Neural progenitor cell (in vitro differentiated cells): ENCODE data around the gene PAPPA2. TPM values are rescaled to one million over a fixed set of nuclear protein-coding genes. Genes with fewer than 3 reads are reported as not detected.

Experiments used
- DNase-seq: peaks from one replicate; pipeline ENCODE4 v3.0.0-alpha.2; 2016; ENCODE audit warnings: low spot score
- H2AFZ ChIP-seq: fragments of 200-600 bp; sonication (generic); replicated peaks from 2 replicates; pipeline ENCODE4 v1.6.1; 2016; ENCODE audit warnings: antibody characterized with exemption
- H3F3A ChIP-seq: fragments of 200-600 bp; sonication (generic); 2 replicates; pipeline ENCODE4 v1.6.1; 2016; ENCODE audit warnings: antibody characterized with exemption, low read depth
- H3K27ac ChIP-seq: fragments of 200-600 bp; sonication (generic); 2 replicates; pipeline ENCODE4 v1.5.1; 2016; ENCODE audit warnings: mild to moderate bottlenecking
- H3K27me3 ChIP-seq: fragments of 200-600 bp; sonication (generic); 2 replicates; pipeline ENCODE4 v1.6.1; 2016; ENCODE audit warnings: mild to moderate bottlenecking, moderate library complexity
- H3K36me3 ChIP-seq: fragments of 200-600 bp; sonication (generic); 2 replicates; pipeline ENCODE4 v1.5.1; 2016
- H3K4me1 ChIP-seq: fragments of 200-600 bp; sonication (generic); 2 replicates; pipeline ENCODE4 v1.6.1; 2016; ENCODE audit warnings: mixed run types
- H3K4me2 ChIP-seq: fragments of 200-600 bp; sonication (generic); 2 replicates; pipeline ENCODE4 v1.6.1; 2016
- H3K4me3 ChIP-seq: fragments of 200-600 bp; sonication (generic); 2 replicates; pipeline ENCODE4 v1.5.1; 2016
- H3K79me2 ChIP-seq: fragments of 200-600 bp; sonication (generic); 2 replicates; pipeline ENCODE4 v1.6.1; 2016; ENCODE audit warnings: low read depth
- H3K9ac ChIP-seq: fragments of 200-600 bp; sonication (generic); 2 replicates; pipeline ENCODE4 v1.6.1; 2016
- H3K9me3 ChIP-seq: fragments of 200-600 bp; sonication (generic); 2 replicates; pipeline ENCODE4 v1.5.1; 2016; ENCODE audit warnings: low read depth
- H4K20me1 ChIP-seq: fragments of 200-600 bp; sonication (generic); 2 replicates; pipeline ENCODE4 v1.6.1; 2016; ENCODE audit warnings: low read depth
- H3K27ac Mint-ChIP-seq: 3 replicates; pipeline ENCODE4 v1.8.0; 2021; ENCODE audit warnings: mixed read lengths
- H3K27me3 Mint-ChIP-seq: 2 replicates; pipeline ENCODE4 v1.8.0; 2022; ENCODE audit warnings: low read depth, mild to moderate bottlenecking, inconsistent platforms, moderate library complexity, mixed read lengths; ENCODE audit not compliant: insufficient read depth
- H3K36me3 Mint-ChIP-seq: 3 replicates; pipeline ENCODE4 v1.8.0; 2021; ENCODE audit warnings: mixed read lengths
- H3K4me1 Mint-ChIP-seq: 3 replicates; pipeline ENCODE4 v1.8.0; 2021; ENCODE audit warnings: mixed read lengths
- H3K4me3 Mint-ChIP-seq: 3 replicates; pipeline ENCODE4 v1.8.0; 2021; ENCODE audit warnings: mild to moderate bottlenecking, moderate library complexity, mixed read lengths
- H3K9me3 Mint-ChIP-seq: 3 replicates; pipeline ENCODE4 v1.8.0; 2020; ENCODE audit warnings: mixed read lengths
- CTCF ChIP-seq: fragments of 200-600 bp; sonication (generic); IDR thresholded peaks from 2 replicates; pipeline ENCODE4 v1.5.1; 2017; ENCODE audit warnings: antibody characterized with exemption, mild to moderate bottlenecking
- EZH2 ChIP-seq: fragments of 200-600 bp; sonication (generic); IDR thresholded peaks from 2 replicates; pipeline ENCODE4 v1.6.1; 2017; ENCODE audit warnings: antibody characterized with exemption, mild to moderate bottlenecking, moderate library complexity
- EZH2phosphoT487 ChIP-seq: fragments of 200-600 bp; sonication (generic); IDR thresholded peaks from 2 replicates; pipeline ENCODE4 v1.6.1; 2017; ENCODE audit warnings: antibody characterized with exemption
- total RNA-seq: library from RNA; depleted of rRNA; stranded (reverse); fragments of >200 nt; gene quantifications from 2 replicates; pipeline ENCODE4 v1.2.3, GENCODE V29; 2015; ENCODE audit warnings: low replicate concordance

PAPPA2 gene
- total RNA-seq, 1 donor from 2014 or later = 0.17 TPM

- Mint-ChIP-seq H3K36me3 (no peaks in the 10 kb centered on the region), H3K4me3 (no peak overlapping the region), H3K4me1 (peaks cover 2% of the 10 kb centered on the region), H3K27me3 (no peaks in the 10 kb centered on the region), H3K27ac (no peak overlapping the region), H3K9me3 (no peaks in the 10 kb centered on the region)
- Histone ChIP-seq H4K20me1 (no peaks in the 10 kb centered on the region), H3K36me3 (no peaks in the 10 kb centered on the region), H3K27ac (no peak overlapping the region), H3F3A (no peaks in the 10 kb centered on the region), H2AFZ (no peak overlapping the region), H3K4me1 (no peaks in the 10 kb centered on the region), H3K4me3 (no peak overlapping the region), H3K27me3 (no peaks in the 10 kb centered on the region), H3K79me2 (no peaks in the 10 kb centered on the region), H3K9me3 (no peaks in the 10 kb centered on the region), H3K4me2 (no peak overlapping the region), H3K9ac (no peak overlapping the region)
- TF ChIP-seq CTCF = no peak
- TF ChIP-seq EZH2phosphoT487 = no peak
- TF ChIP-seq EZH2 = no peak
- no peak for DNase-seq
These were observed 312.4 kb downstream of the PAPPA2 start for GRCh38 chr1:176775378-176775777.

DNA sequence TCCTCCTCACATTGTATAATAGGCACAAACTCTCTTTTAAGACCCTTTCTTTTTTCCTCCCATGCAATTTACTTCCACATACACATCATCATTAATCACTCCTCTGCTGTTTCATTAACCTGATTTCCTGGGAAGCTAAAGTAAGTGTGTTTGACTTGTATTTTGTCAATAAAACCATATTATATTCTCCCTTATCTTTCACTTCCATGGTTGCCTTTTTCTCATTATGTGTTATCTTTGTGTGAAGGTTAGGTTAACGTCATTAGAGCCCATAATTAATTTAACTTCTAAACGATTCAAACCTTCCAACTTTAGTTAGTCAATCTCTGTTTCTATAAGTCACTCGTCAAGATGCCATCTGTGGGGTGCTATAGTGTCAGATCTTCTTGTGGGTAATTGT is 313.0 kb downstream of the PAPPA2 start:
- Histone ChIP-seq H3K4me3 (no peak overlapping the region), H3K36me3 (no peaks in the 10 kb centered on the region), H2AFZ (no peak overlapping the region), H3K79me2 (no peaks in the 10 kb centered on the region), H4K20me1 (no peaks in the 10 kb centered on the region), H3K27me3 (no peaks in the 10 kb centered on the region), H3K4me2 (no peak overlapping the region), H3K9ac (no peak overlapping the region), H3K4me1 (no peaks in the 10 kb centered on the region), H3K27ac (no peak overlapping the region), H3F3A (no peaks in the 10 kb centered on the region), H3K9me3 (no peaks in the 10 kb centered on the region)
- Mint-ChIP-seq H3K4me3 (no peak overlapping the region), H3K4me1 (peaks cover 2% of the 10 kb centered on the region), H3K36me3 (no peaks in the 10 kb centered on the region), H3K27me3 (no peaks in the 10 kb centered on the region), H3K27ac (no peak overlapping the region), H3K9me3 (no peaks in the 10 kb centered on the region)
- DNase-seq = no peak
- TF ChIP-seq CTCF (no peak), EZH2 (no peak), EZH2phosphoT487 (no peak)

DNA sequence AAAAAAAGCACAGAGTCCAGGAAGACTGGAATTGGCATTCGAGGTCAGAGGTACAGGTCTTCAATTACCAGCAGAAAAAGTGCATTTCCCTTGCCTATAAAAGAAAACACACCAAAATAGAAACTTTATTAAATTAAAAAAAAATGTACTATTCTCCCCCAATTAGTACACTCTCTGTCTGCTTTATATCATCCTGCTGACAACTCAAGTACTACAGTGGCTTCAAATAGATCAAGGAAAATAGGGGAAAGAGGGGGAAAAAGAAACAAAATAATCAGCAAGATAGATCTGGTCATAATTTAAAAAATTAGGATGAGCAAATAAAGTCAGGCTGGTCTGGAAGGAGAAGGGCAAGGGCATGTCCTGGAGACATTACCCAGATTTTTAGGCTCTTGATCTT is 315.1 kb downstream of the PAPPA2 start:
- no peak overlapping the region for H3K4me3 Mint-ChIP-seq

More for the DNA sequence above, 315.1 kb downstream of the PAPPA2 start:
- TF ChIP-seq EZH2 = no peak
- no peak for TF ChIP-seq EZH2phosphoT487
- TF ChIP-seq CTCF = no peak
- Histone ChIP-seq H3K4me3 (no peak overlapping the region), H3K27me3 (no peaks in the 10 kb centered on the region), H3F3A (no peaks in the 10 kb centered on the region), H3K36me3 (no peaks in the 10 kb centered on the region), H3K79me2 (no peaks in the 10 kb centered on the region), H3K9me3 (no peaks in the 10 kb centered on the region), H3K27ac (no peak overlapping the region), H3K9ac (no peak overlapping the region), H4K20me1 (no peaks in the 10 kb centered on the region), H2AFZ (no peak overlapping the region), H3K4me1 (no peaks in the 10 kb centered on the region), H3K4me2 (no peak overlapping the region)
- H3K4me1 Mint-ChIP-seq = peaks cover 2% of the 10 kb centered on the region
- no peaks in the 10 kb centered on the region for H3K27me3 Mint-ChIP-seq
- H3K36me3 Mint-ChIP-seq = no peaks in the 10 kb centered on the region
- no peak overlapping the region for H3K27ac Mint-ChIP-seq
- H3K9me3 Mint-ChIP-seq = no peaks in the 10 kb centered on the region
- DNase-seq = no peak
